GM21825 (cell line): ENCODE results near the gene RAMP1.

Experiments
- ATAC-seq: cut with Tn5 transposase; IDR thresholded peaks from one replicate; pipeline ENCODE4 v1.9.1; 2021; ENCODE audit warnings: mild to moderate bottlenecking, moderate library complexity; ENCODE audit not compliant: unreplicated experiment

The RAMP1 gene

GRCh38 chr2:237913193-237913917 lies 53.9 kb downstream of the RAMP1 start:
- ATAC-seq, result no peak

GRCh38 chr2:237915576-237915975 lies 56.2 kb downstream of the RAMP1 start:
- ATAC-seq, result no peak

GRCh38 chr2:237916296-237916695 lies 56.9 kb downstream of the RAMP1 start:
- ATAC-seq, result no peak

- ATAC-seq, result no peak
Measured at GRCh38 chr2:237917696-237918374, 58.4 kb downstream of the RAMP1 start.

GRCh38 chr2:237919593-237919992 lies 60.2 kb downstream of the RAMP1 start:
- ATAC-seq, result no peak

- no peak for ATAC-seq
Measured at GRCh38 chr2:237920673-237921072, 61.2 kb downstream of the RAMP1 start.

- ATAC-seq, result no peak
Measured at GRCh38 chr2:237921967-237922492, 62.6 kb downstream of the RAMP1 start.

- no peak for ATAC-seq
Measured at GRCh38 chr2:237922641-237923361, 63.4 kb downstream of the RAMP1 start.

GRCh38 chr2:237923481-237924163 lies 64.2 kb downstream of the RAMP1 start:
- ATAC-seq, result peak; percentile 88

GRCh38 chr2:237924164-237924534 lies 64.7 kb downstream of the RAMP1 start:
- ATAC-seq, result no peak

GRCh38 chr2:237927135-237927534 lies 67.7 kb downstream of the RAMP1 start:
- no peak for ATAC-seq

GRCh38 chr2:237927986-237928385 lies 68.6 kb downstream of the RAMP1 start:
- ATAC-seq, result no peak

- ATAC-seq, result no peak
Measured at GRCh38 chr2:237929979-237930378, 70.6 kb downstream of the RAMP1 start.

- no peak for ATAC-seq
Measured at GRCh38 chr2:237931205-237931721, 71.8 kb downstream of the RAMP1 start.

- ATAC-seq, result no peak
Measured at GRCh38 chr2:237932731-237933131, 73.3 kb downstream of the RAMP1 start.

- no peak for ATAC-seq
Measured at GRCh38 chr2:237934186-237934585, 74.8 kb downstream of the RAMP1 start.

- ATAC-seq, result no peak
Measured at GRCh38 chr2:237935740-237936452, 76.5 kb downstream of the RAMP1 start.

GRCh38 chr2:237939251-237939650 lies 79.8 kb downstream of the RAMP1 start:
- ATAC-seq, result no peak

- no peak for ATAC-seq
Measured at GRCh38 chr2:237940828-237941227, 81.4 kb downstream of the RAMP1 start.

GRCh38 chr2:237941239-237941638 lies 81.8 kb downstream of the RAMP1 start:
- ATAC-seq, result no peak
